Measurements from ENCODE around the gene P4HA2. TPM values are rescaled to one million over a fixed set of nuclear protein-coding genes. Genes with fewer than 3 reads are reported as not detected.

Gene P4HA2
- total and polyA plus RNA-seq, 2 experiments from 2014 or later = 5.9 to 8.0 TPM

GRCh38 chr5:132228241-132229035, 785 bp upstream of the P4HA2 start:
- DNase-seq (ENCODE audit: low spot score) (peak; percentile 27), ATAC-seq (peak; percentile 1; the same call in 2 of the 3 replicates)
- H3F3A ChIP-seq (replicated peaks; ENCODE audit: low read depth) = 0 out of 2 replicates have a peak, but pooled peaks cover 3% of the 10 kb centered on the region
- H3K27me3 ChIP-seq (ENCODE audit: insufficient read depth) = peaks cover 25% of the 10 kb centered on the region
- Mint-ChIP-seq H3K4me1 (peaks cover 12% of the 10 kb centered on the region; the same call in 2 of the 3 replicates), H3K4me3 (peak overlapping the region; percentile 63), H3K36me3 (ENCODE audit: low read depth) (no peaks in the 10 kb centered on the region), H3K27me3 (ENCODE audit: insufficient read depth, low read depth, poor library complexity) (peaks cover 32% of the 10 kb centered on the region), H3K9me3 (no peaks in the 10 kb centered on the region), H3K27ac (no peak overlapping the region)
- H4K20me1 ChIP-seq (replicated peaks; ENCODE audit: insufficient read depth) = no peaks in the 10 kb centered on the region
- no peak for TF ChIP-seq CREB1 (CRISPR knock-in tag; IDR thresholded peaks at IDR 0.05; ENCODE audit: low read depth)
- no peak for TF ChIP-seq ZNF462 (CRISPR knock-in tag; IDR thresholded peaks at IDR 0.05)
- TF ChIP-seq STAT1 (IDR thresholded peaks at IDR 0.05; ENCODE audit: unreplicated experiment) = no peak
- TF ChIP-seq POLR2AphosphoS5 (IDR thresholded peaks at IDR 0.05; ENCODE audit: low read depth) = no peak
- TF ChIP-seq ZNF114 (CRISPR knock-in tag; IDR thresholded peaks at IDR 0.05) = no peak
- no peak for TF ChIP-seq NANOG (IDR thresholded peaks at IDR 0.05; ENCODE audit: borderline replicate concordance)
- 0 out of 4 replicates have a peak, but pooled peaks of 1 of the 2 experiments have one; percentile 1 for TF ChIP-seq CTCF (conservative IDR thresholded peaks at IDR 0.05; ENCODE audit: low read depth in 2 of 2)
- H3K4me1 ChIP-seq (ENCODE audit: insufficient read depth) = no peaks in the 10 kb centered on the region
- H3K4me3 ChIP-seq = peak overlapping the region; percentile 80
- H2AFZ ChIP-seq = peak overlapping the region; percentile 100
- peak overlapping the region; percentile 93 for H3K4me2 ChIP-seq
- H3K9me2 ChIP-seq (ENCODE audit: insufficient read depth) = no peaks in the 10 kb centered on the region
- no peaks in the 10 kb centered on the region for H3K79me2 ChIP-seq (replicated peaks; ENCODE audit: insufficient read depth)
- H3K36me3 ChIP-seq (ENCODE audit: insufficient read depth) = no peaks in the 10 kb centered on the region
- H3K27ac ChIP-seq (ENCODE audit: low read depth) = no peak overlapping the region

Measured in GM23338 (cell line).